Activated naive CD8-positive, alpha-beta T cell treated with anti-CD3 and anti-CD28 coated beads, Interleukin-2, amount 50 U/mL, for 24 hours (primary cell): ENCODE results near the gene WSCD1.
A peak's percentile ranks its signal among the peaks of the same experiment; 100 is the strongest.

ENCODE experiments used
- ATAC-seq: fragments of 150-1000 bp; cut with Tn5 transposase; one replicate; pipeline ENCODE4 v1.10.0; 2021
- DNase-seq: peaks from one replicate; pipeline ENCODE4 v3.0.0; 2021
- H3K27ac Mint-ChIP-seq: one replicate; pipeline ENCODE4 v1.8.0; 2021; ENCODE audit warnings: mild to moderate bottlenecking, mixed read lengths
- H3K27me3 Mint-ChIP-seq: one replicate; pipeline ENCODE4 v1.8.0; 2021; ENCODE audit warnings: mixed read lengths
- H3K36me3 Mint-ChIP-seq: one replicate; pipeline ENCODE4 v1.8.0; 2021; ENCODE audit warnings: low read depth, mixed read lengths
- H3K4me1 Mint-ChIP-seq: one replicate; pipeline ENCODE4 v1.8.0; 2021; ENCODE audit warnings: mixed read lengths
- H3K4me3 Mint-ChIP-seq: one replicate; pipeline ENCODE4 v1.8.0; 2021; ENCODE audit warnings: mild to moderate bottlenecking, moderate library complexity, mixed read lengths
- H3K9me3 Mint-ChIP-seq: one replicate; pipeline ENCODE4 v1.8.0; 2021; ENCODE audit warnings: mixed read lengths

Gene WSCD1

DNA sequence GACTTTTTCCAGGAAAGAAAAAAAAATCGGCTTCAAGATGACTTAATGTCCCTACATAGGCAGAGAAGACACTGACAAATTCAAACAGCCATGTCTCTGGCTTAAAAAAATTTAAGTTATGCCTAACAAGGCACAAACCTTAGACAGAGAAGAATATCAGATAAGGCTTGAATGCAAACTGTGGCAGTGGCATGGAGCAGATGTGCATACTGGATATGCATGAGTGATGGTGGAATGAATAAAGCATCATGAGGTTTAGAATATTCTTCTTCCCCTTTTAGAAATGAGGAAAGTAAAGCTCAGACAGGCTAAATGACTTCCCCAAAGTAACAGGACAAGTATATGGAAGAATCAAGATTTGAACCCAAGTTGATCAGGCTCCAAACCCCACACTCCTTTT lies 23.2 kb upstream of the WSCD1 start:
- Mint-ChIP-seq H3K36me3 (no peaks in the 10 kb centered on the region), H3K9me3 (no peaks in the 10 kb centered on the region), H3K4me3 (no peak overlapping the region), H3K4me1 (no peaks in the 10 kb centered on the region), H3K27me3 (peaks cover 6% of the 10 kb centered on the region), H3K27ac (no peak overlapping the region)
- ATAC-seq (no peak), DNase-seq (no peak)

DNA sequence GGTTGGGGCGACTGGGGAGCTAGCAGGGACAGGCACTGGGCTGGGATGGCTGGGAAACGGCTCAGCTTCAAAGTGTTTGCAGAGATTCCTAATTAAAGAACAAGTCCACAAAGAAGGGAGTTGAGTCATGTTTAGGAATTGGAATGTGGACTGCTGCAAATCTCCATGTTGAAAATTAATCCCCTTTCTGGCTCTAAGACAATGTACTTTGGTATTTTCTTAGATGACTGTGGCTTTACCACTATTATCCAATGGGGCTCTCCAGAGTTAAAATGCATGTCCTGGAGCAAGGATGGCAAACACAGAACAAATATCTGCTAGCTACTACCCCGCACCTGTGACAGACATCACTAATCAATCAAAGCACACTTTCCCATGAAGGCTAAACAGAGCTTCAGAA lies 22.2 kb upstream of the WSCD1 start:
- ATAC-seq (no peak), DNase-seq (no peak)
- no peaks in the 10 kb centered on the region for H3K36me3 Mint-ChIP-seq
- H3K27ac Mint-ChIP-seq = no peak overlapping the region
- peaks cover 12% of the 10 kb centered on the region for H3K27me3 Mint-ChIP-seq
- H3K9me3 Mint-ChIP-seq = no peaks in the 10 kb centered on the region
- no peak overlapping the region for H3K4me3 Mint-ChIP-seq
- no peaks in the 10 kb centered on the region for H3K4me1 Mint-ChIP-seq

DNA sequence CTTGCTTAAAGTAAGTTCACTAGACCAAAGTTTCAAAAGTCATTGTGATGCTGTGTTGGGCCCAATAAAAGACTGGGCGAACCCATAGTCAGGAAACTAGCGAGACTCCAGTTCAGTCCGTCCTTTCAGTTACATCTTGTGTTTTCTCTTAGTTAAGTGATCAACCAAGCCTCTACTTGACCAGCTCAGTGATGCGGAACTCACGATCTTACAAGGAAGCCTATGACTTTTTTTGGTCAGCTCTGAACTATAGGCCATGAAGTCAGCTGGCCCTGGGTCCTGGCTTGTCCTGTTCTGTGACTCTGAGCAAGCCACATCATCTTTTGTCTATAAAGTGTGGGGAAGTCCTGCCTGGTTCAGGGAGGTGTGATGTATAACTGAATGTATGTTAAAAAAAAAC lies 21.7 kb upstream of the WSCD1 start:
- Mint-ChIP-seq H3K4me1 (no peaks in the 10 kb centered on the region), H3K9me3 (no peaks in the 10 kb centered on the region), H3K27ac (no peak overlapping the region), H3K4me3 (no peak overlapping the region), H3K27me3 (peaks cover 15% of the 10 kb centered on the region), H3K36me3 (no peaks in the 10 kb centered on the region)
- no peak for DNase-seq
- ATAC-seq = no peak

DNA sequence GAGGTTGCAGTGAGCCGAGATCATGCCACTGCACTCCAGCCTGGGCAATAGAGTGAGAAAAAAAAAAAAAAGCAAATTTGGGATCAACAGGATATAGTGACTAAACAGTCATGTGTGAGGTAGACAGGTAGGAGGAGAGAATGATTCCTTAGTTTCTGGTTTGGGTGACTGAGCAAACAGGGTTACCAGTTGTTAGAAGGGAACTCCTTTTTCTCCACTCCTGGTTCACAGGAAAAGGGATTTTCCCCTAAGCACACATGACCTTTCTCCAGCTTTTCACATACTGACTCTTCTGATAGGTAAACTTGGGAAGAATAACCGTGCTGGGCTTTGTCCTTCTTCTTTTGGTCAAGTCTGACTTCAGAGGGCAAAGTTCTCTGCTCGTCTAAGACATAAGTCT lies 17.3 kb upstream of the WSCD1 start:
- DNase-seq (no peak), ATAC-seq (no peak)
- no peaks in the 10 kb centered on the region for H3K36me3 Mint-ChIP-seq
- H3K27ac Mint-ChIP-seq = no peak overlapping the region
- H3K4me3 Mint-ChIP-seq = no peak overlapping the region
- no peaks in the 10 kb centered on the region for H3K4me1 Mint-ChIP-seq
- no peaks in the 10 kb centered on the region for H3K9me3 Mint-ChIP-seq
- H3K27me3 Mint-ChIP-seq = peaks cover 23% of the 10 kb centered on the region

DNA sequence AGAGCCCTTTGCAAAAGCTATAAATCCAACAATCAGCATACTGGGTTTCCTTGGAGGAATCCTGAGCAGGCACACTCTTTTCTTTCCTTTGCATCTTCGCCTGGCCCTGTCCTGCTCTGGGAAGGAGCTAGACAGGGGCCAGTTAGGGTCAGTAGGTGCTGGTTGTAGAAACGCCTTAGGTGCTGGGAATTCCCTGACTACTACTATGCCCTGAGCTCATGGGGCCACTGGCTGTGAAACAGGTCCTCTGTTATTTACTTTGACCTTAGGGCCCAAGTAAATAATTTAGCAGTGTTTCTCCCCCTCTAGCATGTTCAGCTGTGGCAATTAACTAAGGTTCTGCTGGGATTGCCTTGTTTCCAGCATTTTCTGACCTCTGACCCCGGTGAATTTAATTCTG lies 15.8 kb upstream of the WSCD1 start:
- Mint-ChIP-seq H3K27me3 (peaks cover 25% of the 10 kb centered on the region), H3K27ac (no peak overlapping the region)
- no peak for ATAC-seq

DNA sequence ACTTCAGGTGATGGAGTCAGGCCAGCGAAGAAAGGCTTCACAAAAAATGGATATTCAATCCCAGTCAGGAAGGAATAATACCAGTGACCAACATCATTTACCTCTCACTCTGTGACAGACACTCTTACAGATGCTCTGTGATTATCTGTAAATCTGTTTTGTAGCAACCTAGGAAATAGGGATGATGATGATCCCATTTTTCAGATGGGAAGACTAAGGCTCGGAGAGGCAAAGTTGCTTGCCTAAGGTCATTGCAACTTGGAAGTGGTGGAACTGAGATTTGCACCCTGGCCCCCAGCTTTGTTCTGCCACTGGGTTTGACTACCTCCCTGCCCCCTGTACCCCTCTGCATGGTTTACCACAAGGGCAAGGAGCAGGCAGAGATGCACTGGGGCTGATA lies 14.1 kb upstream of the WSCD1 start:
- DNase-seq (no peak), ATAC-seq (no peak)
- Mint-ChIP-seq H3K4me3 (no peak overlapping the region), H3K9me3 (no peaks in the 10 kb centered on the region), H3K27me3 (peaks cover 30% of the 10 kb centered on the region), H3K4me1 (no peaks in the 10 kb centered on the region), H3K27ac (no peak overlapping the region), H3K36me3 (no peaks in the 10 kb centered on the region)

More for the DNA sequence above, 15.8 kb upstream of the WSCD1 start:
- Mint-ChIP-seq H3K36me3 (no peaks in the 10 kb centered on the region), H3K9me3 (no peaks in the 10 kb centered on the region), H3K4me1 (no peaks in the 10 kb centered on the region), H3K4me3 (no peak overlapping the region)
- DNase-seq = no peak

DNA sequence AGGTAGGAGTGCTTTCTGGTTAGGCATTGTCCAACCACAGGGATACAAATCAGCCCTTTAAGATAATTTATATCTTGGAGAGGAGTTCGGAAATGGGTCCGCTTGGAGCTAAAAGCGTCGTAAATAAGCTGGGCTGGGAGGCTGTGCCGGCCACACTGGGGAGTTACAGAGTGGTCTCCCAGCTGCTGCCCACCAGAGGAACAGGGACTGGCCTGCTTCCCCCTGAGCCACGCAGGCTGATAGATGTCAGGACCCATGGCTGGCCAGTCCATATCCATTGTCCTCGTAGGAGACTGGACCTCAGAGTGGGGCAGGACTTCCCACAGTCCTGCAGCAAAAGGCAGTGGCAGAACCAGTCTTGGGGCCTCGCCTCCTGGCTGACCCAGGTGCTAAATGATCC lies 12.6 kb upstream of the WSCD1 start:
- Mint-ChIP-seq H3K4me3 (no peak overlapping the region), H3K9me3 (no peaks in the 10 kb centered on the region), H3K4me1 (no peaks in the 10 kb centered on the region), H3K27ac (no peak overlapping the region), H3K36me3 (no peaks in the 10 kb centered on the region), H3K27me3 (peaks cover 31% of the 10 kb centered on the region)
- ATAC-seq (no peak), DNase-seq (no peak)

DNA sequence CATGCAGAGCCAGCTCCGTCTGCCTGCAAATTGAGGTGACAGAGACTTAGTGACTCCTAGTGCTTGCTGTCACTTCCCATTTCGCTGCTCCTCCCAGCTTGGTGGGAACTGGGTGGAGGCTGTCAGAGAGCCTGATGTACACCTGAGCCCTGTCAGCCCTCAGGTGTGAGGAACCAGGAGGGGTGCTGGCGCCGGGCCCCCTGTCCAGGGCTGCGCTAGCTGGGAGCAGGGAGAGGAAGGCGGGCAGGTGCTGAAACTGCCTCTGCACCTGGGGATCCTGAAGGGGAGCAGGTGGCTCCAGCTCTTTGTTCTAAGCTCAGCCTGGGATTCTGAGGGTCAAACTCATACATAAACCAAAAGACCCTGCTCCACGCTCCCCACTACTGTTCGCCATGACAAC lies 10.8 kb upstream of the WSCD1 start:
- no peak for DNase-seq
- Mint-ChIP-seq H3K27ac (no peak overlapping the region), H3K9me3 (no peaks in the 10 kb centered on the region), H3K4me3 (no peak overlapping the region), H3K36me3 (no peaks in the 10 kb centered on the region), H3K4me1 (no peaks in the 10 kb centered on the region), H3K27me3 (peaks cover 41% of the 10 kb centered on the region)
- ATAC-seq = no peak

DNA sequence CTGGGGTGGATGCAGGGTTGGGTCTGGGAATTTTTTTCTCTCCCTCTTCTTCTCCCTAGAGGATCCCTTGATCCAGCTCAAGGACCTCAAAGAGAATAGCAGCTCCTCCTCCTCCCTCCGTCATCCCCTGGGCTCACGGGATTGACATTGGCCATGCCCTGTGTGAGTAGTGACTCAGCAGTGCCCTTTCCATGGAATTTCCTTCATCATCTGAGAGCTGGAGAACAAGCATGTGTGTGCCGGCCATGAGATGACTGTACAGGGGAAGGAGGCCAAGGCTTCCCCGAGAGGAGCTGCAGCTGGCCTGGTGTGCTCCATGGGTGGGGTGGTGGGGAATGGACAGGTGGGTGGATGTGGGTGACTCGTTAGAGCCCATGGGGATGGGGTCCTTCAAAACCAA lies 8.9 kb upstream of the WSCD1 start:
- Mint-ChIP-seq H3K9me3 (no peaks in the 10 kb centered on the region), H3K27me3 (peaks cover 39% of the 10 kb centered on the region), H3K4me1 (no peaks in the 10 kb centered on the region), H3K4me3 (no peak overlapping the region), H3K36me3 (no peaks in the 10 kb centered on the region), H3K27ac (no peak overlapping the region)
- ATAC-seq (no peak), DNase-seq (no peak)

DNA sequence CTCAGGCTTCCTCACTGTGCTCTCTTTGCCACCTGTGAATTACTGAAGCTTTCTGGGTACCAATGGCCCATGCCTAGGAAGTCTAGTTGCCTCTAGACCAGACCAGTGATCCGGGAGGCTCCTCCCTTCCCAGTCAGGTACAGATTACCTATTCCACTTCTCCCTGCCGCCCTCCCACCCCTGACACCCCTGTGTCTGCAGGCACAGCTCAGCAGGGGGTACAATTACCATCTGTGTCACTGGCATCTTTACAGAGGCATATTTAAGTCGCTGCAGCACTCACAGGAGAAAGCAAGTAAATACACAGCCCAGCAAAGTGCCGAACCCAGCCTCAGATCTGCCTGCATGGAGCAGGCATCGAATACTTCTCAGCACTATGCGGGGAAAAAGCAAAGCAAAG lies 5.3 kb upstream of the WSCD1 start:
- DNase-seq = no peak
- Mint-ChIP-seq H3K4me3 (no peak overlapping the region), H3K27me3 (peaks cover 65% of the 10 kb centered on the region), H3K4me1 (peaks cover 6% of the 10 kb centered on the region), H3K9me3 (no peaks in the 10 kb centered on the region), H3K36me3 (no peaks in the 10 kb centered on the region), H3K27ac (no peak overlapping the region)
- ATAC-seq = no peak

DNA sequence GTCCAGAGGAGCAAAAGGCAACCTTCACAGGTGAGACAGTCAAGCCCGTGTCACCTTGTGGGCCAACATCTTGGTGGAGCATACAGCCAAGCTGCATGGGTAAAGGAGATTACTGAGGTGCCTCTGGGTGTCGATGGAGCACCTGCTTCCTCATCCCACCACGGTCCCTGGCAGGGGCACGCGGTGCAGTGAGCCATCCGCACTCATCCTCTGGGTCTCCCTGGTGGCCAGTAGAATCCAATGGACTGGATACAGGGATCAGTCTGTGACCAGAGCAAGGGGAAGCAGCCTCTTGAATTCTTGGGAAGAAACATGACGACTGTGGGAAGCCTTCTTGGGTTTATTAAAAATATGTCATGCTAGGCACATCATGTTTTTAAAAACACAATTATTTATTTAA lies 4.8 kb upstream of the WSCD1 start:
- Mint-ChIP-seq H3K4me3 (no peak overlapping the region), H3K36me3 (no peaks in the 10 kb centered on the region), H3K27ac (no peak overlapping the region), H3K9me3 (no peaks in the 10 kb centered on the region), H3K27me3 (peaks cover 63% of the 10 kb centered on the region), H3K4me1 (peaks cover 7% of the 10 kb centered on the region)
- ATAC-seq (no peak), DNase-seq (no peak)

DNA sequence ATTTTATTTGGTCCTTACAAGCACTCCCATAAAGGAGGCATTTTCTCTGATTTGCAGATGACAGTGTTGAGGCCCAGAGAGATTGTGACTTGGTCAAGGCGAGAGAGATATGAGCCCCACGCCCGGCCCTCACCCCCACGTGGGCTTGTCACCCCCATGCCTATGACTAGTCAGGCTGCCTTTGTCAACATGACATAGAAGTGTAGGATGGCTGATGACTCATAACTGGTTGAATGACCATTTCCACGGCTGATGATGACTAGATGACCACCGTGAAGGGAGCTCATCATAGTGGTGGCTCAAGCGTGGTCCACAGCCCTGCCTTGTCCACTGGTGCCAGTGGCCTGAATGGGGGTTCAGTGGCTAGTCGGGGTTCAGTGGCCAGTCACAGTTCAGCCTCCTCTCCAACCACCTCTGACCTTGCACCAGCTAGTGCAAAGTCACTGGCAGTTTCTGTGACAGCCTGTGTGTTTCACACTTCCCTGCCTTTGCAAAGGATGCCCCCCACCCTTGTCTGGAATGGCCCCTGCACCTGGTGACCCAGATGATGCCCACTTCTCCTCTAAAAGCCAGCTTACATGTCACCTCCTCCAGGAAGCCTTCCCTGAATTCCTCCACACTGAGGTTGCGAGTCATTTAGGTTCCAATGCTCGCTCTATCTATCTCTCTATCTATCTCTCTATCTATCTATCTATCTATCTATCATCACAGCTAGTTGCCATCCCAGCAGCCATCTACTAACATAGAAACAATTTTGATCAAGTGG lies 3.8 kb upstream of the WSCD1 start:
- H3K4me3 Mint-ChIP-seq = no peak overlapping the region
- H3K27ac Mint-ChIP-seq = no peak overlapping the region
- DNase-seq (no peak), ATAC-seq (no peak)
- H3K27me3 Mint-ChIP-seq = peaks cover 68% of the 10 kb centered on the region
- no peaks in the 10 kb centered on the region for H3K36me3 Mint-ChIP-seq
- H3K9me3 Mint-ChIP-seq = no peaks in the 10 kb centered on the region
- peaks cover 7% of the 10 kb centered on the region for H3K4me1 Mint-ChIP-seq

DNA sequence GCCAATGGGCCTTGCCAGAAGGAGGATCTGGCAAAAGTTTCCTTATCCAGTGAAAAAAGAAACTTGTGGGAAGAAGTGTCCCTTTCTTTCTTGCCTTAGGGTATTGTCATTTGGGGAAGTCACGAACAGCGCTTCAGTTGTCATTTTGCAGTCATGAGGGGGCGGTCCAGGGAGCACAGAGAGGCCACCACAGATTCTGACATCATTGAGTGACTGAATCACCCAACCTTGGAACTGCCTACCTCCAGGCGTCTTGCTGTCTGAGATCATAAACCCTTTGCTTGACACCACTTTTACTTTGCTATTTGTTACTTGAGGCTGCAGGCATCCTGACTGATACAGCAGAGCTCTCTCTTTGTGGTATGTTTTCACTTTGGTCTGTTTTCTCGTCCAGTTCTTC lies 3.1 kb upstream of the WSCD1 start:
- Mint-ChIP-seq H3K27me3 (peaks cover 68% of the 10 kb centered on the region), H3K9me3 (no peaks in the 10 kb centered on the region), H3K27ac (no peak overlapping the region), H3K4me3 (no peak overlapping the region), H3K36me3 (no peaks in the 10 kb centered on the region), H3K4me1 (peaks cover 7% of the 10 kb centered on the region)
- ATAC-seq (no peak), DNase-seq (no peak)

DNA sequence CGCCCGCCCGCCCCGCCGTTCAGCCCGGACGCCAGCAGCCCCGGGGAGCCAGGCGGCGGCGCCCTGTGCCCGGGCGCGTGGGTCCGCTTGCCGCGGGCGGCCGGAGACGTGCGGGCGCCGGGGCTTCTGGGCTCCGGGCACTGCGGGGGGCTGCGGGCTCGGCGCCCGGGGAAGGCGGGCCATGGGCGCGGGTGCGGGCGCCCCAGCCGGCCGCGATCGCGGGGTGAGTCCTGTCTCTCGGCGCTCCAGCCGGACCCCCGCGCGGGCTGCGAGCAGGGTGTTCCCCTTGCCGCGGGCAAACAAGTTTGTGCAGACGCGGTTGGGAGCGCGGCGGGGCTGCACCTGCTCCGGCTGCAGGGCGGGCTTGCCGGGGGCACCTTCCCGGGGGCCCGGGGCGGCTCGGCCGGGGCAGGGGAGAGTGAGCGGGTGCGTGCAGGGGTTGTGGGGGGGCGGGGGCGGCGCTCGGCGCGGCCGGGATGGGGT lies 292 bp downstream of the WSCD1 start:
- H3K9me3 Mint-ChIP-seq = no peaks in the 10 kb centered on the region
- H3K4me3 Mint-ChIP-seq = no peak overlapping the region
- DNase-seq = no peak
- H3K4me1 Mint-ChIP-seq = peaks cover 7% of the 10 kb centered on the region
- H3K36me3 Mint-ChIP-seq = no peaks in the 10 kb centered on the region
- H3K27me3 Mint-ChIP-seq = peaks cover 68% of the 10 kb centered on the region
- ATAC-seq = no peak
- no peak overlapping the region for H3K27ac Mint-ChIP-seq

DNA sequence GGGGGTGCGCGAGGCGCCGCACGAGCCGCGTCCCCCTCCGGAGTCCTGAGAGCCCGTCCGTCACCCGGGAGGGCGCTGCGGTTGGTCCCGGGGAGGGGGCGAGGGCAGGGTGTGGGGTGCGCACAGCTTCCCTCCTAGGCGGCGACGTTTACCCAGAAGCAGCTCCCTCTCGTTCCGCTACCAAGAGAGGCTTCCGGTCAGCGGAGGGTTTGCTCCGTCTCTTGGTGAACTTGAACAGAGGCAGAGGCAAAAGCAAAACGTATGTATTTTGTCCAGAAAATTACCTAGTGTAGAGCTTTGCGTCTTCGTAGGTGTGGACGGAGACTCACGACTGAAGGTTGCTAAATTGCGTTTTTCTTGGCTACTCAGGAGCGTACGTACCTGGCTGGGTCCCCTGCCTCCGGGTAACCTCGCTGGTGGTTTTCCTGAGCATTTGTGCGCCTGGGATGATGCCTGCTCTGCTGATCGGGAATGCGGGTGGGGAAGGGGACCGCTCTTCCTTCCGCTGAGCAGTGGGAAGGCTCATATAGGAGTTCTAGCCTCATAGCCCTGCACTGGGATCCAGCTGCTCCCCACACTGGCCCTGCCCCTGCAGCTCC lies 833 bp downstream of the WSCD1 start:
- peaks cover 72% of the 10 kb centered on the region for H3K27me3 Mint-ChIP-seq
- H3K4me3 Mint-ChIP-seq = peak overlapping the region; percentile 26
- DNase-seq (no peak), ATAC-seq (no peak)
- H3K27ac Mint-ChIP-seq = no peak overlapping the region
- H3K36me3 Mint-ChIP-seq = no peaks in the 10 kb centered on the region
- H3K4me1 Mint-ChIP-seq = peaks cover 7% of the 10 kb centered on the region
- no peaks in the 10 kb centered on the region for H3K9me3 Mint-ChIP-seq
